Measurements from ENCODE around the gene TMEM132D. TPM values are rescaled to one million over a fixed set of nuclear protein-coding genes. Genes with fewer than 3 reads are reported as not detected.

TMEM132D gene
- total RNA-seq, 1 experiment from 2014 or later = not detected

DNA sequence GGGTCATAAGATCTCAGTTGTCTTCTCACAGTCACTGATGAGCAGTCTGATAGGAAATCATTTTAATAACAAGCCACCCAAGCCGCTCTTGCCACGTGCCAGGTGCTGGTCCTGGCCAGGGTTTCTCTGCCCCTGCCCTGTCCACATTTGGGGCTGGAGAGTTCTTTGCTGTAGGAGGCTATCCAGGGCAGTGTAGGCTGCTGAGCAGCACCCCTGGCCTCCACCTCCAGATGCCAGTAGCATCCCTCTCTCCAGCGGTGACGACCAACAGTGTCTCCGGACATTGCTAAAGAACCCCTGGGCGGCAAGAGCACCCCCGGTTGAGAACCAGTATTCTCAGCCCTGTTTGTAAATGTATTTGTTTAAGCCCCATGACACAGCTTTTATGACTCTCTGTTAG is 806.9 kb downstream of the TMEM132D start:
- in situ Hi-C loops (cut with HindIII; ENCODE audit: low pct_unique_long_range_greater_than_20kb, low sequenced_read_pairs) (no loop called here), intact Hi-C loops (cut with micrococcal nuclease; ENCODE audit: unreplicated experiment) (no loop called here)
- H3K36me3 ChIP-seq (ENCODE audit: control insufficient read depth, insufficient read depth, low read length) = no peaks in the 10 kb centered on the region
- H3K27ac ChIP-seq (ENCODE audit: low read length) = no peak overlapping the region
- no peaks in the 10 kb centered on the region for H3K27me3 ChIP-seq (ENCODE audit: control insufficient read depth, insufficient read depth, low read length)
- H3K4me1 ChIP-seq (ENCODE audit: control insufficient read depth, insufficient read depth, low read length) = no peaks in the 10 kb centered on the region
- BruUV-seq (replicated peaks) = no TSS peak
- no peak for TF ChIP-seq POLR2AphosphoS5 (IDR thresholded peaks at IDR 0.05; ENCODE audit: low read depth, low read length)
- TF ChIP-seq, protein P1, sequence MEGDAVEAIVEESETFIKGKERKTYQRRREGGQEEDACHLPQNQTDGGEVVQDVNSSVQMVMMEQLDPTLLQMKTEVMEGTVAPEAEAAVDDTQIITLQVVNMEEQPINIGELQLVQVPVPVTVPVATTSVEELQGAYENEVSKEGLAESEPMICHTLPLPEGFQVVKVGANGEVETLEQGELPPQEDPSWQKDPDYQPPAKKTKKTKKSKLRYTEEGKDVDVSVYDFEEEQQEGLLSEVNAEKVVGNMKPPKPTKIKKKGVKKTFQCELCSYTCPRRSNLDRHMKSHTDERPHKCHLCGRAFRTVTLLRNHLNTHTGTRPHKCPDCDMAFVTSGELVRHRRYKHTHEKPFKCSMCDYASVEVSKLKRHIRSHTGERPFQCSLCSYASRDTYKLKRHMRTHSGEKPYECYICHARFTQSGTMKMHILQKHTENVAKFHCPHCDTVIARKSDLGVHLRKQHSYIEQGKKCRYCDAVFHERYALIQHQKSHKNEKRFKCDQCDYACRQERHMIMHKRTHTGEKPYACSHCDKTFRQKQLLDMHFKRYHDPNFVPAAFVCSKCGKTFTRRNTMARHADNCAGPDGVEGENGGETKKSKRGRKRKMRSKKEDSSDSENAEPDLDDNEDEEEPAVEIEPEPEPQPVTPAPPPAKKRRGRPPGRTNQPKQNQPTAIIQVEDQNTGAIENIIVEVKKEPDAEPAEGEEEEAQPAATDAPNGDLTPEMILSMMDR (IDR thresholded peaks at IDR 0.05) = no peak
- TF ChIP-seq SIN3A (IDR thresholded peaks at IDR 0.05; ENCODE audit: borderline replicate concordance, insufficient read depth, low read depth, low read length) = no peak
- TF ChIP-seq, protein P2, sequence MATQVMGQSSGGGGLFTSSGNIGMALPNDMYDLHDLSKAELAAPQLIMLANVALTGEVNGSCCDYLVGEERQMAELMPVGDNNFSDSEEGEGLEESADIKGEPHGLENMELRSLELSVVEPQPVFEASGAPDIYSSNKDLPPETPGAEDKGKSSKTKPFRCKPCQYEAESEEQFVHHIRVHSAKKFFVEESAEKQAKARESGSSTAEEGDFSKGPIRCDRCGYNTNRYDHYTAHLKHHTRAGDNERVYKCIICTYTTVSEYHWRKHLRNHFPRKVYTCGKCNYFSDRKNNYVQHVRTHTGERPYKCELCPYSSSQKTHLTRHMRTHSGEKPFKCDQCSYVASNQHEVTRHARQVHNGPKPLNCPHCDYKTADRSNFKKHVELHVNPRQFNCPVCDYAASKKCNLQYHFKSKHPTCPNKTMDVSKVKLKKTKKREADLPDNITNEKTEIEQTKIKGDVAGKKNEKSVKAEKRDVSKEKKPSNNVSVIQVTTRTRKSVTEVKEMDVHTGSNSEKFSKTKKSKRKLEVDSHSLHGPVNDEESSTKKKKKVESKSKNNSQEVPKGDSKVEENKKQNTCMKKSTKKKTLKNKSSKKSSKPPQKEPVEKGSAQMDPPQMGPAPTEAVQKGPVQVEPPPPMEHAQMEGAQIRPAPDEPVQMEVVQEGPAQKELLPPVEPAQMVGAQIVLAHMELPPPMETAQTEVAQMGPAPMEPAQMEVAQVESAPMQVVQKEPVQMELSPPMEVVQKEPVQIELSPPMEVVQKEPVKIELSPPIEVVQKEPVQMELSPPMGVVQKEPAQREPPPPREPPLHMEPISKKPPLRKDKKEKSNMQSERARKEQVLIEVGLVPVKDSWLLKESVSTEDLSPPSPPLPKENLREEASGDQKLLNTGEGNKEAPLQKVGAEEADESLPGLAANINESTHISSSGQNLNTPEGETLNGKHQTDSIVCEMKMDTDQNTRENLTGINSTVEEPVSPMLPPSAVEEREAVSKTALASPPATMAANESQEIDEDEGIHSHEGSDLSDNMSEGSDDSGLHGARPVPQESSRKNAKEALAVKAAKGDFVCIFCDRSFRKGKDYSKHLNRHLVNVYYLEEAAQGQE (IDR thresholded peaks at IDR 0.05; ENCODE audit: insufficient read depth in 1 of 2, low read depth in 2 of 2, low read length in 1 of 2) = no peak
- no peak overlapping the region for H3K4me3 ChIP-seq (ENCODE audit: low read depth in 2 of 2, low read length in 2 of 2)
- POLR2A ChIA-PET = no interaction called here
- CTCF ChIA-PET = no interaction called here
- DNase-seq (ENCODE audit: low read depth, low spot score) (no peak), ATAC-seq (no peak)
- H3K9me3 ChIP-seq (ENCODE audit: control insufficient read depth, insufficient read depth, low read depth, low read length) = no peaks in the 10 kb centered on the region

DNA sequence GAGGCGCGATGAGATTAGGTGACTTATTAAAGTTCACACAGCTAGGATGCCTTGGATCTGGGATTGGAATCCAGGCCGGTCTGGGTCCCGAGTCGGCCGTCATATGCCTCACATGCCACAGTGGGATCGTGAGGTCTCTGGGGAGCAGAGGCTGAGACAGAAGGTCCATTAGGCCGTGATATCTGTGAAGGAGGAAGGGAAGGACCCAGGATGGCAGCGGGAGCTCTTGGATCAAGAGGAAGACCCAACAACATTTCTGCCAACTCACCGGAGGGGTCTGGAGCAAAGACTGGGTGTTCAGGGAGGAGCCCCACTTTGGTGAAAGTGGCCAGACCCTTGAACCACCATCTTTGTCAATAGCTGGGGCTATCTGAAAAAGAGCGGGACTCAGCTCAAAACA is 807.6 kb downstream of the TMEM132D start:
- Histone ChIP-seq H3K9me3 (ENCODE audit: control insufficient read depth, insufficient read depth, low read depth, low read length) (no peaks in the 10 kb centered on the region), H3K36me3 (ENCODE audit: control insufficient read depth, insufficient read depth, low read length) (no peaks in the 10 kb centered on the region), H3K4me3 (ENCODE audit: low read depth in 2 of 2, low read length in 2 of 2) (no peak overlapping the region), H3K27ac (ENCODE audit: low read length) (no peak overlapping the region), H3K4me1 (ENCODE audit: control insufficient read depth, insufficient read depth, low read length) (no peaks in the 10 kb centered on the region), H3K27me3 (ENCODE audit: control insufficient read depth, insufficient read depth, low read length) (no peaks in the 10 kb centered on the region)
- intact Hi-C loops (cut with micrococcal nuclease; ENCODE audit: unreplicated experiment) = no loop called here
- BruUV-seq (replicated peaks) = no TSS peak
- ChIA-PET POLR2A (no interaction called here), CTCF (no interaction called here)
- TF ChIP-seq, protein P1 (IDR thresholded peaks at IDR 0.05) = no peak
- TF ChIP-seq TCF7L2 (IDR thresholded peaks at IDR 0.05; ENCODE audit: low read depth, low read length) = no peak
- in situ Hi-C loops (cut with HindIII; ENCODE audit: low pct_unique_long_range_greater_than_20kb, low sequenced_read_pairs) = no loop called here
- no peak for DNase-seq (ENCODE audit: low read depth, low spot score)
- ATAC-seq = no peak

DNA sequence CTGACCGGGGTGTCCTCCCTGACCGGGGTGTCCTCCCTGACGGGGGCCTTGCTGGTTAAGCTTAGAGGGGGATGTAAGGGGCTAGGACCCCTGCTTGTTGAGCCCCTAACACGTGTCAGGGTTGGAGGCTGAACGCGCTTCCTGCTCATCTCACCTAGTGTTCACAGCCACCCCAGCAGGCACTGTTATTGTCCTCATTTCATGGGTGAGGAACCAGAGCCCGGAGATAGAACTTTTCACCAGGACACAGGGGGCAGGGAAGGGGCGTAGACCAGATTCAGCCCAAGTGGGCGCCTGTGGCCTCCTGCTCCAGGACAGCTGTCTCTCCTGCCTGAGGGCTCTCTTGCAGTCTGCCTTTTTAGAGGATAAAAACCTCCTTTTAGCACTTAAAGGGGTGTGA is 814.2 kb downstream of the TMEM132D start:
- CTCF ChIA-PET = no interaction called here
- no peak overlapping the region for H3K27ac ChIP-seq (ENCODE audit: low read length)
- no peak overlapping the region for H3K4me3 ChIP-seq (ENCODE audit: low read depth in 2 of 2, low read length in 2 of 2)
- ATAC-seq (no peak), DNase-seq (ENCODE audit: low read depth, low spot score) (no peak)
- TF ChIP-seq, protein P1 (IDR thresholded peaks at IDR 0.05) = no peak
- TF ChIP-seq, protein P2 (IDR thresholded peaks at IDR 0.05; ENCODE audit: insufficient read depth in 1 of 2, low read depth in 2 of 2, low read length in 1 of 2) = no peak
- TF ChIP-seq POLR2AphosphoS5 (IDR thresholded peaks at IDR 0.05; ENCODE audit: low read depth, low read length) (no peak), SIN3A (IDR thresholded peaks at IDR 0.05; ENCODE audit: borderline replicate concordance, insufficient read depth, low read depth, low read length) (no peak), TCF7L2 (IDR thresholded peaks at IDR 0.05; ENCODE audit: low read depth, low read length) (no peak)
- no TSS peak for BruUV-seq (replicated peaks)
- POLR2A ChIA-PET = no interaction called here
- intact Hi-C loops (cut with micrococcal nuclease; ENCODE audit: unreplicated experiment) = no loop called here
- H3K9me3 ChIP-seq (ENCODE audit: control insufficient read depth, insufficient read depth, low read depth, low read length) = no peaks in the 10 kb centered on the region
- H3K27me3 ChIP-seq (ENCODE audit: control insufficient read depth, insufficient read depth, low read length) = no peaks in the 10 kb centered on the region
- no peaks in the 10 kb centered on the region for H3K36me3 ChIP-seq (ENCODE audit: control insufficient read depth, insufficient read depth, low read length)
- no peaks in the 10 kb centered on the region for H3K4me1 ChIP-seq (ENCODE audit: control insufficient read depth, insufficient read depth, low read length)
- in situ Hi-C loops (cut with HindIII; ENCODE audit: low pct_unique_long_range_greater_than_20kb, low sequenced_read_pairs) = no loop called here
